Liver (tissue), 9 donors: Measurements from ENCODE around the gene PATJ. TPM values are rescaled to one million over a fixed set of nuclear protein-coding genes. Genes with fewer than 3 reads are reported as not detected.
A peak's percentile ranks its signal among the peaks of the same experiment; 100 is the strongest.

Experiments used
- DNase-seq: peaks from one replicate; pipeline ENCODE4 v3.0.0-alpha.2; 2017; ENCODE audit warnings: low spot score
- H3K27ac ChIP-seq, 2 donors: one replicate each; pipeline ENCODE4 v1.7.0; 2013; ENCODE audit warnings: inconsistent platforms in 2 of 2, low read length in 2 of 2, control low read depth in 1 of 2, low read depth in 1 of 2, mild to moderate bottlenecking in 1 of 2
- H3K27me3 ChIP-seq, 4 donors: one replicate each; pipeline versions ENCODE4 v1.6.1 to v1.7.0; 2013; ENCODE audit warnings: low read length in 3 of 4, inconsistent platforms in 1 of 4, mild to moderate bottlenecking in 1 of 4, moderate library complexity in 1 of 4; ENCODE audit not compliant: control insufficient read depth in 4 of 4, insufficient read depth in 4 of 4
- H3K36me3 ChIP-seq, 4 donors: one replicate each; pipeline versions ENCODE4 v1.6.1 to v1.7.0; 2013; ENCODE audit warnings: low read length in 3 of 4, mild to moderate bottlenecking in 3 of 4, low read depth in 1 of 4, moderate library complexity in 1 of 4; ENCODE audit not compliant: control insufficient read depth in 4 of 4, insufficient read depth in 3 of 4
- H3K4me1 ChIP-seq, 4 donors: one replicate each; pipeline versions ENCODE4 v1.6.1 to v1.7.0; 2013; ENCODE audit warnings: low read length in 3 of 4, mild to moderate bottlenecking in 3 of 4, moderate library complexity in 1 of 4; ENCODE audit not compliant: control insufficient read depth in 4 of 4, insufficient read depth in 4 of 4
- H3K4me3 ChIP-seq, 3 donors: one replicate each; pipeline versions ENCODE4 v1.6.1 to v1.7.0; 2013; ENCODE audit warnings: low read length in 3 of 3, control low read depth in 1 of 3, low read depth in 1 of 3, mild to moderate bottlenecking in 1 of 3
- H3K9ac ChIP-seq, 2 donors: one replicate each; pipeline ENCODE4 v1.7.0; 2013; ENCODE audit warnings: low read length in 2 of 2, mild to moderate bottlenecking in 2 of 2, moderate library complexity in 2 of 2, control low read depth in 1 of 2, low read depth in 1 of 2
- H3K9me3 ChIP-seq, 4 donors: one replicate each; pipeline versions ENCODE4 v1.6.1 to v1.7.0; 2013; ENCODE audit warnings: low read length in 3 of 4; ENCODE audit not compliant: control insufficient read depth in 4 of 4
- ATF3 ChIP-seq: IDR thresholded peaks from 2 replicates; pipeline ENCODE4 v1.6.1; 2016; ENCODE audit warnings: antibody characterized with exemption
- CTCF ChIP-seq: fragments of 150-350 bp; IDR thresholded peaks from 2 replicates; pipeline ENCODE4 v1.5.1; 2017; ENCODE audit warnings: improper control_type of control experiment, low read depth, low read length; ENCODE audit not compliant: missing input control
- EGR1 ChIP-seq, 2 donors: IDR thresholded peaks; 2 replicates each; pipeline ENCODE4 v1.6.1; 2016 to 2018; ENCODE audit warnings: antibody characterized with exemption in 2 of 2, low read depth in 2 of 2
- FOXA1 ChIP-seq: IDR thresholded peaks from 2 replicates; pipeline ENCODE4 v1.6.1; 2016; ENCODE audit warnings: antibody characterized with exemption
- FOXA2 ChIP-seq: IDR thresholded peaks from 2 replicates; pipeline ENCODE4 v1.6.1; 2016; ENCODE audit warnings: antibody characterized with exemption
- GABPA ChIP-seq, 2 donors: IDR thresholded peaks in 1 of 2; conservative IDR thresholded peaks in 1 of 2; 2 replicates each; pipeline ENCODE4 v1.6.1; 2016; ENCODE audit warnings: antibody characterized with exemption in 2 of 2, mild to moderate bottlenecking in 1 of 2, moderate library complexity in 1 of 2
- HNF4A ChIP-seq, 2 donors: conservative IDR thresholded peaks; 2 replicates each; pipeline ENCODE4 v1.6.1; 2016; ENCODE audit warnings: antibody characterized with exemption in 2 of 2, mild to moderate bottlenecking in 2 of 2
- HNF4G ChIP-seq: IDR thresholded peaks from 2 replicates; pipeline ENCODE4 v1.6.1; 2016; ENCODE audit warnings: antibody characterized with exemption
- JUND ChIP-seq, 2 donors: IDR thresholded peaks; 2 replicates each; pipeline ENCODE4 v1.6.1; 2016; ENCODE audit warnings: antibody characterized with exemption in 2 of 2
- MAX ChIP-seq: IDR thresholded peaks from 2 replicates; pipeline ENCODE4 v1.6.1; 2016; ENCODE audit warnings: antibody characterized with exemption
- REST ChIP-seq: IDR thresholded peaks from 2 replicates; pipeline ENCODE4 v1.6.1; 2016; ENCODE audit warnings: antibody characterized with exemption, mild to moderate bottlenecking
- RXRA ChIP-seq, 2 donors: IDR thresholded peaks; 2 replicates each; pipeline ENCODE4 v1.6.1; 2017 to 2018; ENCODE audit warnings: antibody characterized with exemption in 2 of 2, mild to moderate bottlenecking in 1 of 2
- TAF1 ChIP-seq: conservative IDR thresholded peaks from 2 replicates; pipeline ENCODE4 v1.6.1; 2016; ENCODE audit warnings: antibody characterized with exemption, mild to moderate bottlenecking
- YY1 ChIP-seq: IDR thresholded peaks from 2 replicates; pipeline ENCODE4 v1.6.1; 2016; ENCODE audit warnings: antibody characterized with exemption, mild to moderate bottlenecking
- ZBTB33 ChIP-seq: IDR thresholded peaks from 2 replicates; pipeline ENCODE4 v1.6.1; 2016; ENCODE audit warnings: antibody characterized with exemption
- WGBS: extraction: QIAGEN DNeasy Blood & Tissue Kit; methylation state at CpG from one replicate; pipeline ENCODE4 v1.1.7; 2013; 5-methylcytosine and 5-hydroxymethylcytosine counted together
- polyA plus RNA-seq, 2 donors: library from polyadenylated mRNA; stranded (reverse) in 1 of 2; unstranded in 1 of 2; fragments of 200-250 nt in 1 of 2; fragments of >200 nt in 1 of 2; fragmentation: Nextera tagmentation in 1 of 2; extraction: Ambion mirVana in 1 of 2; gene quantifications; one replicate each; pipeline versions ENCODE4 v1.2.1 to v1.2.3, GENCODE V29; 2013 to 2015
- total RNA-seq, 2 donors: library from RNA; depleted of rRNA; stranded (reverse); fragments of >200 nt; gene quantifications; one replicate each; pipeline ENCODE4 v1.2.3, GENCODE V29; 2014
- donor health status: healthy.
- donor health status: healthy.
- donor health status: healthy.
- donor health status: healthy.
- donor health status: healthy.

Gene PATJ
- total and polyA plus RNA-seq, 4 donors, result 5.7 to 29.8 (median 9.0) TPM

GRCh38 chr1:61865646-61866220 is 123.5 kb downstream of the PATJ start:
- no peak overlapping the region for H3K4me3 ChIP-seq
- no peaks in the 10 kb centered on the region for H3K9me3 ChIP-seq
- no peak for DNase-seq
- no peaks in the 10 kb centered on the region for H3K27me3 ChIP-seq
- no peak overlapping the region for H3K27ac ChIP-seq
- WGBS, result 94% methylated on average over 4 of the region's 4 CpGs
- peaks cover 2 to 14% (median 12%) of the 10 kb centered on the region in 4 donors for H3K36me3 ChIP-seq
- no peaks in the 10 kb centered on the region for H3K4me1 ChIP-seq
- H3K9ac ChIP-seq, result no peak overlapping the region
- TF ChIP-seq HNF4A (conservative IDR thresholded peaks at IDR 0.05) (no peak), ATF3 (no peak), GABPA (IDR thresholded peaks at IDR 0.05 in 1 of 2, conservative IDR thresholded peaks at IDR 0.05 in 1 of 2) (no peak), HNF4G (no peak), EGR1 (IDR thresholded peaks at IDR 0.05; ENCODE audit: low read depth in 2 of 2) (no peak), ZBTB33 (no peak), TAF1 (no peak), RXRA (IDR thresholded peaks at IDR 0.05) (no peak), YY1 (no peak), CTCF (no peak), JUND (IDR thresholded peaks at IDR 0.05) (no peak), FOXA2 (no peak), REST (no peak)

GRCh38 chr1:61869691-61870109 is 127.4 kb downstream of the PATJ start:
- H3K9me3 ChIP-seq, result peaks cover 5 to 7% (median 6%) of the 10 kb centered on the region in 4 donors
- H3K27ac ChIP-seq, result no peak overlapping the region
- DNase-seq, result no peak
- H3K4me3 ChIP-seq, result no peak overlapping the region
- TF ChIP-seq MAX, result no peak
- peak in 1 of 2 donors; percentile 42 for TF ChIP-seq RXRA (IDR thresholded peaks at IDR 0.05)
- TF ChIP-seq FOXA1, result no peak
- TF ChIP-seq FOXA2, result no peak
- no peak for TF ChIP-seq ZBTB33
- peak in 1 of 2 donors; percentile 70 for TF ChIP-seq HNF4A (conservative IDR thresholded peaks at IDR 0.05)
- H3K9ac ChIP-seq, result no peak overlapping the region
- H3K27me3 ChIP-seq, result no peaks in the 10 kb centered on the region
- no peaks in the 10 kb centered on the region for H3K4me1 ChIP-seq
- 74% methylated on average over 14 of the region's 14 CpGs for WGBS
- H3K36me3 ChIP-seq, result peaks cover 0 to 7% (median 4%) of the 10 kb centered on the region in 4 donors
